Activated T-cell treated with anti-CD3 and anti-CD28 coated beads for 24 hours (primary cell): Measurements from ENCODE around the gene ATR.
"Not testable (repeated sequence)": the region's sequence is repeated elsewhere in the genome, so short reads cannot be mapped to it uniquely, and the experiment has no call there.

Experiments used
- DNase-seq: peaks from one replicate; pipeline ENCODE4 v3.0.0-alpha.2; 2020; ENCODE audit warnings: low read depth

The ATR gene

GRCh38 chr3:142447852-142448823 lies 130.4 kb downstream of the ATR start, which contains the start of gene XRN1:
XRN1 (minus strand) TSS chr3:142448037; CDS start chr3:142447944, 93 bp downstream.
- peak; percentile 90 for DNase-seq

GRCh38 chr3:142447301-142447851 lies 131.2 kb downstream of the ATR start:
- peak; percentile 8 for DNase-seq

- DNase-seq = peak; percentile 11
Observed at GRCh38 chr3:142445816-142446254, 132.7 kb downstream of the ATR start.

- DNase-seq = no peak
Observed at GRCh38 chr3:142444343-142444742, 134.2 kb downstream of the ATR start.

- DNase-seq = not testable (repeated sequence)
Observed at GRCh38 chr3:142443060-142443459, 135.5 kb downstream of the ATR start.

GRCh38 chr3:142439499-142440220 lies 138.9 kb downstream of the ATR start:
- not testable (repeated sequence) for DNase-seq

GRCh38 chr3:142438096-142438495 lies 140.4 kb downstream of the ATR start:
- DNase-seq = not testable (repeated sequence)

- no peak for DNase-seq
Observed at GRCh38 chr3:142436951-142437585, 141.5 kb downstream of the ATR start.

GRCh38 chr3:142434503-142434902 lies 144.0 kb downstream of the ATR start:
- no peak for DNase-seq

- no peak for DNase-seq
Observed at GRCh38 chr3:142433110-142433509, 145.4 kb downstream of the ATR start.

- no peak for DNase-seq
Observed at GRCh38 chr3:142429582-142429981, 149.0 kb downstream of the ATR start.

GRCh38 chr3:142424754-142425153 lies 153.8 kb downstream of the ATR start:
- DNase-seq = no peak

GRCh38 chr3:142418926-142419592 lies 159.5 kb downstream of the ATR start:
- DNase-seq = no peak

GRCh38 chr3:142417302-142417701 lies 161.2 kb downstream of the ATR start:
- no peak for DNase-seq

- not testable (repeated sequence) for DNase-seq
Observed at GRCh38 chr3:142400537-142400936, 178.0 kb downstream of the ATR start.
